Ishikawa (cell line): ENCODE results near the gene SBK3.

Source experiments
- CEBPB ChIP-seq: IDR thresholded peaks from 2 replicates; pipeline ENCODE4 v1.6.1; 2012
- CREB1 ChIP-seq: IDR thresholded peaks from 2 replicates; pipeline ENCODE4 v1.6.1; 2012; ENCODE audit warnings: low read depth
- EGR1 ChIP-seq: IDR thresholded peaks from 2 replicates; pipeline ENCODE4 v1.6.1; 2012
- EP300 ChIP-seq: IDR thresholded peaks from 2 replicates; pipeline ENCODE4 v1.6.1; 2012; ENCODE audit warnings: borderline replicate concordance
- FOXM1 ChIP-seq: IDR thresholded peaks from 2 replicates; pipeline ENCODE4 v1.6.1; 2012; ENCODE audit warnings: low read depth, borderline replicate concordance
- MAX ChIP-seq: IDR thresholded peaks from 2 replicates; pipeline ENCODE4 v1.6.1; 2012
- NFIC ChIP-seq: IDR thresholded peaks from 2 replicates; pipeline ENCODE4 v1.6.1; 2012
- RAD21 ChIP-seq: IDR thresholded peaks from 2 replicates; pipeline ENCODE4 v1.6.1; 2012; ENCODE audit warnings: low read depth
- REST ChIP-seq: IDR thresholded peaks from 2 replicates; pipeline ENCODE4 v1.6.1; 2012; ENCODE audit warnings: low read depth, mild to moderate bottlenecking
- TAF1 ChIP-seq: IDR thresholded peaks from 2 replicates; pipeline ENCODE4 v1.6.1; 2012; ENCODE audit warnings: low read depth, mild to moderate bottlenecking
- TCF12 ChIP-seq: IDR thresholded peaks from 2 replicates; pipeline ENCODE4 v1.6.1; 2012; ENCODE audit warnings: low read depth
- TEAD4 ChIP-seq: IDR thresholded peaks from 2 replicates; pipeline ENCODE4 v1.6.1; 2012
- USF1 ChIP-seq: IDR thresholded peaks from 2 replicates; pipeline ENCODE4 v1.6.1; 2012
- YY1 ChIP-seq: IDR thresholded peaks from 2 replicates; pipeline ENCODE4 v1.6.1; 2012; ENCODE audit warnings: low read depth
- ZBTB7A ChIP-seq: IDR thresholded peaks from 2 replicates; pipeline ENCODE4 v1.6.1; 2012; ENCODE audit warnings: low read depth

Gene SBK3

GRCh38 chr19:55590109-55590508, 44.8 kb upstream of the SBK3 start:
- TF ChIP-seq RAD21 (no peak), TEAD4 (no peak), YY1 (no peak), EP300 (no peak), FOXM1 (no peak), TCF12 (no peak), EGR1 (no peak), TAF1 (no peak), MAX (no peak), CREB1 (no peak), ZBTB7A (no peak), REST (no peak), NFIC (no peak), USF1 (no peak), CEBPB (no peak)

GRCh38 chr19:55588738-55589137, 43.4 kb upstream of the SBK3 start:
- TF ChIP-seq RAD21 (no peak), CREB1 (no peak), MAX (no peak), CEBPB (no peak), EGR1 (no peak), TEAD4 (no peak), TCF12 (no peak), FOXM1 (no peak), YY1 (no peak), TAF1 (no peak), ZBTB7A (no peak)

- TF ChIP-seq NFIC (peak; percentile 84), EGR1 (no peak), CREB1 (no peak), MAX (no peak), TEAD4 (no peak), REST (no peak), USF1 (no peak), EP300 (no peak), CEBPB (no peak), RAD21 (peak; percentile 13; the same call in 1 of the 2 replicates), TCF12 (peak; percentile 30; the same call in 1 of the 2 replicates), ZBTB7A (no peak), YY1 (peak; percentile 32; the same call in 1 of the 2 replicates), FOXM1 (no peak), TAF1 (no peak)
Measured at GRCh38 chr19:55586976-55587668, 41.8 kb upstream of the SBK3 start.

GRCh38 chr19:55585658-55586339, 40.5 kb upstream of the SBK3 start:
- TF ChIP-seq EGR1 (no peak), MAX (no peak), RAD21 (no peak), CREB1 (no peak), REST (no peak), TAF1 (no peak), FOXM1 (no peak), USF1 (peak; percentile 86), TEAD4 (no peak), YY1 (0 out of 2 replicates have a peak, but pooled peaks have one; percentile 32), NFIC (no peak), TCF12 (no peak), CEBPB (no peak)
